CD4-positive, alpha-beta T cell treated with Interleukin-1 beta for 1 hour (primary cell): ENCODE results near the gene IFNGR1.

Source experiments
- DNase-seq, 2 donors: peaks; one replicate each; pipeline ENCODE4 v3.0.0-alpha.2; 2020 to 2022

Gene IFNGR1

GRCh38 chr6:137173501-137173900, 45.7 kb downstream of the IFNGR1 start, which contains the start of gene IL22RA2:
TSS of gene IL22RA2 (minus strand) at chr6:137173644. CDS start at chr6:137161749, 11,895 bp downstream.
- DNase-seq: no peak

GRCh38 chr6:137172734-137173431, 46.3 kb downstream of the IFNGR1 start:
- DNase-seq: no peak

GRCh38 chr6:137171824-137172733, 47.1 kb downstream of the IFNGR1 start:
- DNase-seq: peak in 1 of 2 donors; percentile 30

GRCh38 chr6:137171053-137171374, 48.2 kb downstream of the IFNGR1 start:
- DNase-seq: no peak

- no peak for DNase-seq
These were observed 48.7 kb downstream of the IFNGR1 start for GRCh38 chr6:137170266-137171052.

GRCh38 chr6:137167702-137168377, 51.3 kb downstream of the IFNGR1 start:
- no peak for DNase-seq

GRCh38 chr6:137166247-137167098, 52.7 kb downstream of the IFNGR1 start:
- no peak for DNase-seq

GRCh38 chr6:137165375-137166246, 53.6 kb downstream of the IFNGR1 start:
- DNase-seq: peak; percentile 26 to 43

GRCh38 chr6:137163732-137164318, 55.4 kb downstream of the IFNGR1 start:
- DNase-seq: no peak

- no peak for DNase-seq
These were observed 56.4 kb downstream of the IFNGR1 start for GRCh38 chr6:137162692-137163306.

GRCh38 chr6:137161949-137162348, 57.2 kb downstream of the IFNGR1 start:
- no peak for DNase-seq

GRCh38 chr6:137160763-137161162, 58.4 kb downstream of the IFNGR1 start:
- DNase-seq: no peak

GRCh38 chr6:137159912-137160311, 59.3 kb downstream of the IFNGR1 start:
- DNase-seq: no peak

GRCh38 chr6:137157601-137158000, 61.6 kb downstream of the IFNGR1 start:
- DNase-seq: no peak

GRCh38 chr6:137156650-137157049, 62.5 kb downstream of the IFNGR1 start:
- no peak for DNase-seq

- DNase-seq: peak; percentile 22 to 56
These were observed 63.4 kb downstream of the IFNGR1 start for GRCh38 chr6:137155830-137156229.

GRCh38 chr6:137150072-137150471, 69.1 kb downstream of the IFNGR1 start:
- DNase-seq: no peak

- no peak for DNase-seq
These were observed 70.2 kb downstream of the IFNGR1 start for GRCh38 chr6:137149035-137149393.

GRCh38 chr6:137148306-137149034, 70.7 kb downstream of the IFNGR1 start:
- DNase-seq: peak in 1 of 2 donors; percentile 43
